Activated naive CD4-positive, alpha-beta T cell treated with anti-CD3 and anti-CD28 coated beads, Interleukin-2, amount 50 U/mL, for 72 hours (primary cell): ENCODE data around the gene ANO9. TPM values are rescaled to one million over a fixed set of nuclear protein-coding genes. Genes with fewer than 3 reads are reported as not detected.
"Not testable (repeated sequence)": the region's sequence is repeated elsewhere in the genome, so short reads cannot be mapped to it uniquely, and the experiment has no call there.

Experiments used
- ATAC-seq, 2 donors: fragments of 150-1000 bp; cut with Tn5 transposase; 2 replicates each; pipeline ENCODE4 v1.10.0; 2021; ENCODE audit warnings: mild to moderate bottlenecking in 2 of 2, moderate library complexity in 2 of 2
- DNase-seq, 2 donors: peaks; one replicate each; pipeline ENCODE4 v3.0.0; 2021 to 2022; ENCODE audit warnings: low spot score in 2 of 2
- H3K27ac Mint-ChIP-seq, 2 donors: one replicate each; pipeline ENCODE4 v1.8.0; 2022; ENCODE audit warnings: mild to moderate bottlenecking in 2 of 2, mixed read lengths in 2 of 2
- H3K36me3 Mint-ChIP-seq, 2 donors: one replicate each; pipeline ENCODE4 v1.8.0; 2022; ENCODE audit warnings: mixed read lengths in 2 of 2
- H3K9me3 Mint-ChIP-seq, 2 donors: one replicate each; pipeline ENCODE4 v1.8.0; 2022; ENCODE audit warnings: mixed read lengths in 2 of 2
- total RNA-seq, 2 donors: library from RNA; stranded (reverse); gene quantifications; one replicate each; pipeline ENCODE4 v1.2.3, GENCODE V29; 2022

ANO9 gene
- total RNA-seq, 2 donors from 2014 or later = 61.2 to 69.3 TPM

GRCh38 chr11:417652-418342, 24.0 kb downstream of the ANO9 start:
- no peak overlapping the region for H3K27ac Mint-ChIP-seq
- DNase-seq (peak; percentile 3 to 54), ATAC-seq (no peak)
- no peaks in the 10 kb centered on the region for H3K36me3 Mint-ChIP-seq
- no peaks in the 10 kb centered on the region for H3K9me3 Mint-ChIP-seq

GRCh38 chr11:416757-417621, 24.8 kb downstream of the ANO9 start:
- Mint-ChIP-seq H3K27ac (peak overlapping the region in 1 of 2 donors; percentile 82), H3K9me3 (no peaks in the 10 kb centered on the region)

GRCh38 chr11:416051-416756, 25.6 kb downstream of the ANO9 start:
- ATAC-seq (peak; percentile 9 to 12), DNase-seq (no peak)

More at GRCh38 chr11:416757-417621, 24.8 kb downstream of the ANO9 start:
- peak; percentile 50 to 53 for ATAC-seq
- peak in 1 of 2 donors; percentile 69 for DNase-seq
- no peaks in the 10 kb centered on the region for H3K36me3 Mint-ChIP-seq

GRCh38 chr11:415640-416041, 26.2 kb downstream of the ANO9 start:
- no peaks in the 10 kb centered on the region for H3K36me3 Mint-ChIP-seq
- ATAC-seq = peak in 1 of 2 donors; percentile 12
- H3K9me3 Mint-ChIP-seq = no peaks in the 10 kb centered on the region
- H3K27ac Mint-ChIP-seq = peak overlapping the region in 1 of 2 donors; percentile 82
- peak in 1 of 2 donors; percentile 57 for DNase-seq

More at GRCh38 chr11:416051-416756, 25.6 kb downstream of the ANO9 start:
- H3K36me3 Mint-ChIP-seq = no peaks in the 10 kb centered on the region
- peak overlapping the region in 1 of 2 donors; percentile 82 for H3K27ac Mint-ChIP-seq
- H3K9me3 Mint-ChIP-seq = no peaks in the 10 kb centered on the region

GRCh38 chr11:414318-414857, 27.4 kb downstream of the ANO9 start:
- H3K9me3 Mint-ChIP-seq = no peaks in the 10 kb centered on the region
- DNase-seq = no peak
- peak overlapping the region; percentile 82 to 84 for H3K27ac Mint-ChIP-seq
- ATAC-seq = peak; percentile 30 to 52
- no peaks in the 10 kb centered on the region for H3K36me3 Mint-ChIP-seq

GRCh38 chr11:413120-414081, 28.4 kb downstream of the ANO9 start:
- no peaks in the 10 kb centered on the region for H3K9me3 Mint-ChIP-seq
- no peak for ATAC-seq
- H3K27ac Mint-ChIP-seq = peak overlapping the region in 1 of 2 donors; percentile 44
- H3K36me3 Mint-ChIP-seq = no peaks in the 10 kb centered on the region
- DNase-seq = peak in 1 of 2 donors; percentile 43

- Mint-ChIP-seq H3K36me3 (no peaks in the 10 kb centered on the region), H3K27ac (no peak overlapping the region), H3K9me3 (no peaks in the 10 kb centered on the region)
- ATAC-seq (no peak), DNase-seq (peak in 1 of 2 donors; percentile 51)
These were observed 29.1 kb downstream of the ANO9 start for GRCh38 chr11:412641-413119.

GRCh38 chr11:411520-411919, 30.3 kb downstream of the ANO9 start:
- not testable (repeated sequence) for H3K9me3 Mint-ChIP-seq, ATAC-seq, H3K36me3 Mint-ChIP-seq, DNase-seq, H3K27ac Mint-ChIP-seq

- not testable (repeated sequence) for ATAC-seq, H3K9me3 Mint-ChIP-seq, DNase-seq, H3K36me3 Mint-ChIP-seq, H3K27ac Mint-ChIP-seq
These were observed 31.1 kb downstream of the ANO9 start for GRCh38 chr11:410711-411110.

- Mint-ChIP-seq H3K36me3 (no peaks in the 10 kb centered on the region), H3K27ac (no peak overlapping the region), H3K9me3 (no peaks in the 10 kb centered on the region)
- peak in 1 of 2 donors; percentile 55 for DNase-seq
- no peak for ATAC-seq
These were observed 32.0 kb downstream of the ANO9 start for GRCh38 chr11:409600-410483.

GRCh38 chr11:409008-409599, 32.7 kb downstream of the ANO9 start:
- no peaks in the 10 kb centered on the region for H3K9me3 Mint-ChIP-seq
- H3K27ac Mint-ChIP-seq = no peak overlapping the region
- no peak for ATAC-seq
- H3K36me3 Mint-ChIP-seq = no peaks in the 10 kb centered on the region
- peak in 1 of 2 donors; percentile 55 for DNase-seq

- ATAC-seq = no peak
- DNase-seq = peak in 1 of 2 donors; percentile 56
- Mint-ChIP-seq H3K27ac (no peak overlapping the region), H3K9me3 (no peaks in the 10 kb centered on the region), H3K36me3 (no peaks in the 10 kb centered on the region)
These were observed 33.4 kb downstream of the ANO9 start for GRCh38 chr11:408154-409007.

GRCh38 chr11:407651-408123, 34.1 kb downstream of the ANO9 start:
- Mint-ChIP-seq H3K9me3 (no peaks in the 10 kb centered on the region), H3K36me3 (no peaks in the 10 kb centered on the region), H3K27ac (no peak overlapping the region)
- no peak for ATAC-seq
- DNase-seq = peak in 1 of 2 donors; percentile 73
